ENCODE data around the gene SNCB.
A peak's percentile ranks its signal among the peaks of the same experiment; 100 is the strongest.

Gene SNCB

GRCh38 chr5:176631383-176632200, 1.3 kb upstream of the SNCB start:
- H3K4me1 ChIP-seq (ENCODE audit: control insufficient read depth, insufficient read depth, low read length, poor library complexity, severe bottlenecking): peaks cover 15% of the 10 kb centered on the region
- 85 to 97% methylated on average over 5 of the region's 7 CpGs for WGBS, 2 experiments (ENCODE audit: insufficient coverage in 2 of 2)
- H3K36me3 ChIP-seq (ENCODE audit: control insufficient read depth, insufficient read depth, low read length): no peaks in the 10 kb centered on the region
- no peak overlapping the region for H3K4me3 ChIP-seq (ENCODE audit: extremely low read depth, insufficient read depth, low read length, poor library complexity, severe bottlenecking)
- H3K9me3 ChIP-seq (ENCODE audit: control insufficient read depth, low read length): no peaks in the 10 kb centered on the region
- H3K27ac ChIP-seq (ENCODE audit: low read depth, low read length, severe bottlenecking): no peak overlapping the region

- H3K27ac ChIP-seq (ENCODE audit: low read depth, low read length, severe bottlenecking): no peak overlapping the region
- H3K36me3 ChIP-seq (ENCODE audit: control insufficient read depth, insufficient read depth, low read length): no peaks in the 10 kb centered on the region
- no peaks in the 10 kb centered on the region for H3K9me3 ChIP-seq (ENCODE audit: control insufficient read depth, low read length)
- WGBS, 2 experiments (ENCODE audit: insufficient coverage in 2 of 2): 17 to 27% methylated on average over 14 to 19 of the region's 20 CpGs
- peak overlapping the region; percentile 36 for H3K4me3 ChIP-seq (ENCODE audit: extremely low read depth, insufficient read depth, low read length, poor library complexity, severe bottlenecking)
- peaks cover 15% of the 10 kb centered on the region for H3K4me1 ChIP-seq (ENCODE audit: control insufficient read depth, insufficient read depth, low read length, poor library complexity, severe bottlenecking)
These were observed 418 bp upstream of the SNCB start for GRCh38 chr5:176630681-176631222.

GRCh38 chr5:176629317-176629852, 949 bp downstream of the SNCB start:
- no peak overlapping the region for H3K27ac ChIP-seq (ENCODE audit: low read depth, low read length, severe bottlenecking)

GRCh38 chr5:176628406-176629228, 1.7 kb downstream of the SNCB start:
- H3K4me1 ChIP-seq (ENCODE audit: control insufficient read depth, insufficient read depth, low read length, poor library complexity, severe bottlenecking): peaks cover 15% of the 10 kb centered on the region
- no peak overlapping the region for H3K27ac ChIP-seq (ENCODE audit: low read depth, low read length, severe bottlenecking)

More at GRCh38 chr5:176629317-176629852, 949 bp downstream of the SNCB start:
- H3K9me3 ChIP-seq (ENCODE audit: control insufficient read depth, low read length): no peaks in the 10 kb centered on the region
- peaks cover 15% of the 10 kb centered on the region for H3K4me1 ChIP-seq (ENCODE audit: control insufficient read depth, insufficient read depth, low read length, poor library complexity, severe bottlenecking)
- H3K4me3 ChIP-seq (ENCODE audit: extremely low read depth, insufficient read depth, low read length, poor library complexity, severe bottlenecking): peak overlapping the region; percentile 36
- no peaks in the 10 kb centered on the region for H3K36me3 ChIP-seq (ENCODE audit: control insufficient read depth, insufficient read depth, low read length)
- 11 to 23% methylated on average over 6 to 18 of the region's 34 CpGs for WGBS, 2 experiments (ENCODE audit: insufficient coverage in 2 of 2)

GRCh38 chr5:176627582-176627981, 2.8 kb downstream of the SNCB start:
- Histone ChIP-seq H3K4me1 (ENCODE audit: control insufficient read depth, insufficient read depth, low read length, poor library complexity, severe bottlenecking) (peaks cover 15% of the 10 kb centered on the region), H3K36me3 (ENCODE audit: control insufficient read depth, insufficient read depth, low read length) (no peaks in the 10 kb centered on the region), H3K4me3 (ENCODE audit: extremely low read depth, insufficient read depth, low read length, poor library complexity, severe bottlenecking) (no peak overlapping the region), H3K27ac (ENCODE audit: low read depth, low read length, severe bottlenecking) (no peak overlapping the region), H3K9me3 (ENCODE audit: control insufficient read depth, low read length) (no peaks in the 10 kb centered on the region)
- 67 to 71% methylated on average over 1 to 4 of the region's 5 CpGs for WGBS, 2 experiments (ENCODE audit: insufficient coverage in 2 of 2)

More at GRCh38 chr5:176628406-176629228, 1.7 kb downstream of the SNCB start:
- Histone ChIP-seq H3K36me3 (ENCODE audit: control insufficient read depth, insufficient read depth, low read length) (no peaks in the 10 kb centered on the region), H3K9me3 (ENCODE audit: control insufficient read depth, low read length) (no peaks in the 10 kb centered on the region), H3K4me3 (ENCODE audit: extremely low read depth, insufficient read depth, low read length, poor library complexity, severe bottlenecking) (no peak overlapping the region)
- WGBS, 2 experiments (ENCODE audit: insufficient coverage in 2 of 2): 61 to 62% methylated on average over 9 of the region's 13 CpGs

GRCh38 chr5:176626876-176627236, 3.5 kb downstream of the SNCB start:
- Histone ChIP-seq H3K36me3 (ENCODE audit: control insufficient read depth, insufficient read depth, low read length) (no peaks in the 10 kb centered on the region), H3K4me1 (ENCODE audit: control insufficient read depth, insufficient read depth, low read length, poor library complexity, severe bottlenecking) (peaks cover 15% of the 10 kb centered on the region), H3K27ac (ENCODE audit: low read depth, low read length, severe bottlenecking) (no peak overlapping the region), H3K4me3 (ENCODE audit: extremely low read depth, insufficient read depth, low read length, poor library complexity, severe bottlenecking) (no peak overlapping the region), H3K9me3 (ENCODE audit: control insufficient read depth, low read length) (no peaks in the 10 kb centered on the region)
- 84% methylated on average over 6 of the region's 7 CpGs; no CpG with 5 or more reads in 1 of the 2 experiments for WGBS, 2 experiments (ENCODE audit: insufficient coverage in 2 of 2)

- peaks cover 19% of the 10 kb centered on the region for H3K4me1 ChIP-seq (ENCODE audit: control insufficient read depth, insufficient read depth, low read length, poor library complexity, severe bottlenecking)
- no peaks in the 10 kb centered on the region for H3K36me3 ChIP-seq (ENCODE audit: control insufficient read depth, insufficient read depth, low read length)
- no peaks in the 10 kb centered on the region for H3K9me3 ChIP-seq (ENCODE audit: control insufficient read depth, low read length)
- no peak overlapping the region for H3K27ac ChIP-seq (ENCODE audit: low read depth, low read length, severe bottlenecking)
- no peak overlapping the region for H3K4me3 ChIP-seq (ENCODE audit: extremely low read depth, insufficient read depth, low read length, poor library complexity, severe bottlenecking)
- WGBS, 2 experiments (ENCODE audit: insufficient coverage in 2 of 2): 71 to 72% methylated on average over 18 to 19 of the region's 25 CpGs
These were observed 4.1 kb downstream of the SNCB start for GRCh38 chr5:176625966-176626875.

- Histone ChIP-seq H3K4me3 (ENCODE audit: extremely low read depth, insufficient read depth, low read length, poor library complexity, severe bottlenecking) (no peak overlapping the region), H3K36me3 (ENCODE audit: control insufficient read depth, insufficient read depth, low read length) (no peaks in the 10 kb centered on the region), H3K4me1 (ENCODE audit: control insufficient read depth, insufficient read depth, low read length, poor library complexity, severe bottlenecking) (peaks cover 17% of the 10 kb centered on the region), H3K9me3 (ENCODE audit: control insufficient read depth, low read length) (no peaks in the 10 kb centered on the region), H3K27ac (ENCODE audit: low read depth, low read length, severe bottlenecking) (no peak overlapping the region)
- 89 to 90% methylated on average over 2 of the region's 2 CpGs for WGBS, 2 experiments (ENCODE audit: insufficient coverage in 2 of 2)
These were observed 4.8 kb downstream of the SNCB start for GRCh38 chr5:176625512-176625911.

- Histone ChIP-seq H3K27ac (ENCODE audit: low read depth, low read length, severe bottlenecking) (no peak overlapping the region), H3K36me3 (ENCODE audit: control insufficient read depth, insufficient read depth, low read length) (no peaks in the 10 kb centered on the region), H3K9me3 (ENCODE audit: control insufficient read depth, low read length) (no peaks in the 10 kb centered on the region), H3K4me1 (ENCODE audit: control insufficient read depth, insufficient read depth, low read length, poor library complexity, severe bottlenecking) (peaks cover 15% of the 10 kb centered on the region), H3K4me3 (ENCODE audit: extremely low read depth, insufficient read depth, low read length, poor library complexity, severe bottlenecking) (no peak overlapping the region)
- WGBS, 2 experiments (ENCODE audit: insufficient coverage in 2 of 2): 77 to 80% methylated on average over 9 of the region's 9 CpGs
These were observed 5.4 kb downstream of the SNCB start for GRCh38 chr5:176624938-176625337.

- no peaks in the 10 kb centered on the region for H3K36me3 ChIP-seq (ENCODE audit: control insufficient read depth, insufficient read depth, low read length)
- no peak overlapping the region for H3K27ac ChIP-seq (ENCODE audit: low read depth, low read length, severe bottlenecking)
- peaks cover 7% of the 10 kb centered on the region for H3K4me1 ChIP-seq (ENCODE audit: control insufficient read depth, insufficient read depth, low read length, poor library complexity, severe bottlenecking)
- no peaks in the 10 kb centered on the region for H3K9me3 ChIP-seq (ENCODE audit: control insufficient read depth, low read length)
- WGBS, 2 experiments (ENCODE audit: insufficient coverage in 2 of 2): 100% methylated on average over 2 to 3 of the region's 4 CpGs
- H3K4me3 ChIP-seq (ENCODE audit: extremely low read depth, insufficient read depth, low read length, poor library complexity, severe bottlenecking): no peak overlapping the region
These were observed 6.2 kb downstream of the SNCB start for GRCh38 chr5:176624142-176624541.

Measured in mesodermal cell (in vitro differentiated cells).